SK-N-SH (cell line): ENCODE data around the gene PPIH. TPM values are rescaled to one million over a fixed set of nuclear protein-coding genes. Genes with fewer than 3 reads are reported as not detected.

ENCODE experiments used
- CTCF ChIA-PET: fragments of 300-600, 350-600 bp; formaldehyde crosslinking; extraction: SDS; loops from one replicate; lab custom pipeline; 2021; lab: Yijun Ruan, JAX
- POLR2A ChIA-PET: fragments of 350-600 bp; sonication (Branson Sonifier 250); formaldehyde crosslinking; extraction: SDS; loops from one replicate; lab custom pipeline; 2020; ENCODE audit warnings: antibody characterized with exemption, inconsistent platforms; lab: Yijun Ruan, JAX
- DNase-seq: peaks from one replicate; pipeline ENCODE4 v3.0.0; 2012
- H2AFZ ChIP-seq: fragments of 200-600 bp; sonication (generic); 2 replicates; pipeline ENCODE4 v1.8.1; 2016; ENCODE audit warnings: antibody characterized with exemption, mild to moderate bottlenecking, low read depth
- H3F3A ChIP-seq: fragments of 200-600 bp; sonication (generic); replicated peaks from 2 replicates; pipeline ENCODE3; 2016; ENCODE audit warnings: antibody characterized with exemption, mild to moderate bottlenecking; ENCODE audit not compliant: insufficient read depth
- H3K27ac ChIP-seq, 2 experiments: fragments of 200-500 bp in 1 of 2; fragments of 200-600 bp in 1 of 2; sonication (Bioruptor generic) in 1 of 2; sonication (generic), shearing (Covaris generic) in 1 of 2; 2 replicates each; pipeline versions ENCODE4 v1.5.1 to v1.6.1; 2014 to 2016; ENCODE audit warnings: low read depth in 2 of 2, inconsistent platforms in 1 of 2, low read length in 1 of 2, mild to moderate bottlenecking in 1 of 2, mixed read lengths in 1 of 2
- H3K27me3 ChIP-seq: fragments of 200-600 bp; sonication (generic), shearing (Covaris generic); 2 replicates; pipeline ENCODE4 v1.6.1; 2016; ENCODE audit warnings: mixed run types; ENCODE audit not compliant: insufficient read depth
- H3K36me3 ChIP-seq, 2 experiments: fragments of 200-500 bp in 1 of 2; fragments of 200-600 bp in 1 of 2; sonication (Bioruptor generic) in 1 of 2; sonication (generic) in 1 of 2; replicated peaks in 1 of 2; 2 replicates each; pipeline versions ENCODE3 to v1.5.1; 2014 to 2016; ENCODE audit warnings: low read length in 1 of 2, mild to moderate bottlenecking in 1 of 2; ENCODE audit not compliant: insufficient read depth in 2 of 2, control insufficient read depth in 1 of 2
- H3K4me1 ChIP-seq, 2 experiments: fragments of 200-500 bp in 1 of 2; fragments of 200-600 bp in 1 of 2; sonication (Bioruptor generic) in 1 of 2; sonication (generic), shearing (Covaris generic) in 1 of 2; 2 replicates each; pipeline versions ENCODE4 v1.5.1 to v1.6.1; 2014 to 2016; ENCODE audit warnings: low read depth in 1 of 2, low read length in 1 of 2, mixed run types in 1 of 2; ENCODE audit not compliant: insufficient read depth in 2 of 2, control insufficient read depth in 1 of 2
- H3K4me2 ChIP-seq: fragments of 200-600 bp; sonication (generic), shearing (Covaris generic); 2 replicates; pipeline ENCODE4 v1.6.1; 2017; ENCODE audit warnings: mixed run types
- H3K4me3 ChIP-seq, 2 experiments: fragments of 200-500 bp in 1 of 2; fragments of 200-600 bp in 1 of 2; sonication (Bioruptor generic) in 1 of 2; sonication (generic), shearing (Covaris generic) in 1 of 2; 2 replicates each; pipeline versions ENCODE4 v1.5.1 to v1.8.1; 2014 to 2016; ENCODE audit warnings: low read depth in 2 of 2, inconsistent platforms in 1 of 2, low read length in 1 of 2, mild to moderate bottlenecking in 1 of 2, mixed read lengths in 1 of 2, moderate library complexity in 1 of 2
- H3K79me2 ChIP-seq: fragments of 200-600 bp; sonication (generic); 2 replicates; pipeline ENCODE4 v1.8.1; 2017; ENCODE audit warnings: mild to moderate bottlenecking; ENCODE audit not compliant: insufficient read depth
- H3K9ac ChIP-seq: fragments of 200-600 bp; sonication (generic); 2 replicates; pipeline ENCODE4 v1.6.1; 2017; ENCODE audit warnings: mixed run types
- H3K9me2 ChIP-seq: fragments of 200-600 bp; sonication (generic); 2 replicates; pipeline ENCODE4 v1.6.1; 2017; ENCODE audit warnings: mixed run types
- H3K9me3 ChIP-seq: fragments of 200-600 bp; sonication (generic); 2 replicates; pipeline ENCODE4 v1.6.1; 2017; ENCODE audit warnings: mixed run types, mild to moderate bottlenecking, moderate library complexity
- H4K20me1 ChIP-seq: fragments of 200-600 bp; sonication (generic); 2 replicates; pipeline ENCODE4 v1.6.1; 2017; ENCODE audit warnings: mild to moderate bottlenecking, mixed run types; ENCODE audit not compliant: insufficient read depth
- EP300 ChIP-seq, 2 experiments: IDR thresholded peaks; 2 replicates each; pipeline versions ENCODE4 v1.4.0 to v1.6.1; 2012; ENCODE audit warnings: borderline replicate concordance in 1 of 2, low read depth in 1 of 2, low read length in 1 of 2
- FOSL2 ChIP-seq: IDR thresholded peaks from 2 replicates; pipeline ENCODE4 v1.4.0; 2012; ENCODE audit warnings: low read depth, mild to moderate bottlenecking, moderate library complexity, borderline replicate concordance
- FOXJ3 ChIP-seq: sonication (generic); formaldehyde crosslinking; IDR thresholded peaks from 2 replicates; pipeline ENCODE4 v1.5.1; 2020; ENCODE audit warnings: mild to moderate bottlenecking, missing genetic modification reagents
- GABPA ChIP-seq: IDR thresholded peaks from 2 replicates; pipeline ENCODE4 v1.4.0; 2012; ENCODE audit warnings: low read depth, mild to moderate bottlenecking
- JUND ChIP-seq: IDR thresholded peaks from 2 replicates; pipeline ENCODE4 v1.4.0; 2012
- MXI1 ChIP-seq: IDR thresholded peaks from 2 replicates; pipeline ENCODE4 v1.6.1; 2012; ENCODE audit warnings: mild to moderate bottlenecking, low read depth, low read length, improper control_type of control experiment
- NRF1 ChIP-seq: IDR thresholded peaks from 2 replicates; pipeline ENCODE4 v1.6.1; 2012; ENCODE audit warnings: low read depth, mild to moderate bottlenecking, low read length
- POLR2AphosphoS5 ChIP-seq: IDR thresholded peaks from 2 replicates; pipeline ENCODE4 v1.6.1; 2012; ENCODE audit warnings: low read depth, low read length
- RAD21 ChIP-seq: IDR thresholded peaks from 2 replicates; pipeline ENCODE4 v1.6.1; 2012; ENCODE audit warnings: mild to moderate bottlenecking, low read length
- RFX5 ChIP-seq: IDR thresholded peaks from 2 replicates; pipeline ENCODE4 v1.6.1; 2012; ENCODE audit warnings: mild to moderate bottlenecking, improper control_type of control experiment, low read length
- SMC3 ChIP-seq: IDR thresholded peaks from 2 replicates; pipeline ENCODE4 v1.6.1; 2012; ENCODE audit warnings: low read depth, low read length, improper control_type of control experiment
- YY1 ChIP-seq: IDR thresholded peaks from 2 replicates; pipeline ENCODE4 v1.4.0; 2012; ENCODE audit warnings: low read depth, mild to moderate bottlenecking
- WGBS: methylation state at CpG from one replicate; pipeline ENCODE4 v1.1.6; 2017; ENCODE audit warnings: low lambda C conversion rate; 5-methylcytosine and 5-hydroxymethylcytosine counted together
- polyA plus RNA-seq, 3 experiments: library from polyadenylated mRNA; depleted of rRNA; stranded (reverse); fragments of >200 nt; gene quantifications; 2 replicates each; pipeline ENCODE4 v1.2.3, GENCODE V29; 2012
- TF ChIP-seq, protein P1 (sequence below): IDR thresholded peaks from 2 replicates; pipeline ENCODE4; 2012
- TF ChIP-seq, protein P2 (sequence below): IDR thresholded peaks from 2 replicates; pipeline ENCODE4 v1.4.0; 2012; ENCODE audit warnings: low read depth, borderline replicate concordance
- TF ChIP-seq, protein P3 (sequence below): IDR thresholded peaks from 2 replicates; pipeline ENCODE4 v1.4.0; 2012; ENCODE audit warnings: low read depth
- TF ChIP-seq, protein P4 (sequence below): IDR thresholded peaks from 2 replicates; pipeline ENCODE4 v1.4.0; 2012; ENCODE audit warnings: low read depth, borderline replicate concordance
- TF ChIP-seq, protein P5 (sequence below): fragments of 200-600 bp; sonication (generic); IDR thresholded peaks from 2 replicates; pipeline ENCODE4 v1.6.1; 2017; ENCODE audit warnings: antibody characterized with exemption, mild to moderate bottlenecking, moderate library complexity

Gene PPIH
- polyA plus RNA-seq, 1 of the 3 experiments (the other 2 are of a cell fraction), result 89.1 TPM

DNA sequence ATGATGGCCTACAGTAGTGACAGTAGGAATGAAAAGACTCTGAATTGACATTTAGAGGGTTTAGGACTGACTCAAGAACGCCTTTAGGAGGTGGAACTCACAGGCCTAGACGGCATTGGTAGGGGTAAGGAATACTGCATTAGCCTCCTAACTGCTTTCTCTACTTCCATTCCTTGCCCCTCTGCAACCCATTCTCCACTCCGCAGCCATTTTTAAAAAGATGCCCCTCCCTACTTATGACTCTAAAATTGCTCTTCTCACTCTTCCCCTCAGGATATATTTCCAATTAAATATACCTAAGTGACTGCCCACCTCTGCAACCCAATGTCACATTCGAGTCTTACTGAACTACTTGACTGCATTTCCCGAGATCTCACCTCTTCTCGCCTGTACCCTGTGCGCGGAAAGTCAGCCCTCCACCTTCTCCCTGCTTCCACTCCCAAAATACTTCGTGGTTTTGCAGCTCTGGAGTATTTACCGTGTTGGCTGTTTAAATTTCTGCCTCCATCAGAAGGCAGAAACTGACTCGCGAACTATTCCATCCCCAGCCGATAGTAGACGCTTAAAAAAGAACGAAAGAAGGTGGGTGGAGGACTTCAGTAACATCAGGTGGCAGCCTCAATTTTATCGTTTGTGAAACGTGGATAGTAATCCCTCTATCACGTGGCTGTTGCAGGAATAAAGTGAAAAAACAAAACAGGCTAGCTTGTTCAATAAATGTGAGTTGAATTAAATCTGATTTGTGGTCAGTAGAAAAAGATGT is 22.9 kb downstream of the PPIH start:
- H3F3A ChIP-seq, result no peaks in the 10 kb centered on the region
- peak overlapping the region; percentile 77 for H3K4me2 ChIP-seq
- peaks cover 43% of the 10 kb centered on the region for H3K79me2 ChIP-seq
- peak overlapping the region; percentile 82 to 97; a peak in 3 of 4 replicates for H3K27ac ChIP-seq
- peaks cover 10 to 22% of the 10 kb centered on the region in 2 experiments; a peak in 3 of 4 replicates for H3K4me1 ChIP-seq
- TF ChIP-seq, protein P1, sequence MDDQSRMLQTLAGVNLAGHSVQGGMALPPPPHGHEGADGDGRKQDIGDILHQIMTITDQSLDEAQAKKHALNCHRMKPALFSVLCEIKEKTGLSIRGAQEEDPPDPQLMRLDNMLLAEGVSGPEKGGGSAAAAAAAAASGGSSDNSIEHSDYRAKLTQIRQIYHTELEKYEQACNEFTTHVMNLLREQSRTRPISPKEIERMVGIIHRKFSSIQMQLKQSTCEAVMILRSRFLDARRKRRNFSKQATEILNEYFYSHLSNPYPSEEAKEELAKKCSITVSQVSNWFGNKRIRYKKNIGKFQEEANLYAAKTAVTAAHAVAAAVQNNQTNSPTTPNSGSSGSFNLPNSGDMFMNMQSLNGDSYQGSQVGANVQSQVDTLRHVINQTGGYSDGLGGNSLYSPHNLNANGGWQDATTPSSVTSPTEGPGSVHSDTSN, result no peak
- TF ChIP-seq RAD21, result no peak
- TF ChIP-seq POLR2AphosphoS5, result no peak; the same call in 1 of the 2 replicates
- TF ChIP-seq YY1, result peak; percentile 74; the same call in 1 of the 2 replicates
- TF ChIP-seq, protein P2, sequence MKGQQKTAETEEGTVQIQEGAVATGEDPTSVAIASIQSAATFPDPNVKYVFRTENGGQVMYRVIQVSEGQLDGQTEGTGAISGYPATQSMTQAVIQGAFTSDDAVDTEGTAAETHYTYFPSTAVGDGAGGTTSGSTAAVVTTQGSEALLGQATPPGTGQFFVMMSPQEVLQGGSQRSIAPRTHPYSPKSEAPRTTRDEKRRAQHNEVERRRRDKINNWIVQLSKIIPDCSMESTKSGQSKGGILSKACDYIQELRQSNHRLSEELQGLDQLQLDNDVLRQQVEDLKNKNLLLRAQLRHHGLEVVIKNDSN, result peak; percentile 44; the same call in 1 of the 2 replicates
- no peak for TF ChIP-seq RFX5
- TF ChIP-seq MXI1, result peak; percentile 68; the same call in 1 of the 2 replicates
- no peak for TF ChIP-seq GABPA
- TF ChIP-seq, protein P3, sequence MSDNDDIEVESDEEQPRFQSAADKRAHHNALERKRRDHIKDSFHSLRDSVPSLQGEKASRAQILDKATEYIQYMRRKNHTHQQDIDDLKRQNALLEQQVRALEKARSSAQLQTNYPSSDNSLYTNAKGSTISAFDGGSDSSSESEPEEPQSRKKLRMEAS, result peak; percentile 67; the same call in 1 of the 2 replicates
- peak overlapping the region; percentile 79 for H3K9ac ChIP-seq
- peak overlapping the region; percentile 71 to 92 for H3K4me3 ChIP-seq
- ChIA-PET CTCF (interaction anchor here (0.8 to 1.5 kb wide), 2 partner anchors 20 to 131 kb away, joined by 3 read pairs; no protein-coding TSS in a partner anchor), POLR2A (interaction anchor here (0.7 to 1.7 kb wide), 6 partner anchors 10 to 342 kb away, joined by 3 to 14 read pairs (median 5); partner anchors contain the start of gene PPIH)
- H2AFZ ChIP-seq, result peak overlapping the region; percentile 86
- H3K9me2 ChIP-seq, result no peaks in the 10 kb centered on the region
- DNase-seq, result peak; percentile 35
- H4K20me1 ChIP-seq, result peaks cover 31% of the 10 kb centered on the region
- no peaks in the 10 kb centered on the region for H3K9me3 ChIP-seq
- no peaks in the 10 kb centered on the region for H3K27me3 ChIP-seq
- 10% methylated on average over 18 of the region's 18 CpGs for WGBS
- H3K36me3 ChIP-seq, result peaks cover 17 to 26% of the 10 kb centered on the region in 2 experiments

DNA sequence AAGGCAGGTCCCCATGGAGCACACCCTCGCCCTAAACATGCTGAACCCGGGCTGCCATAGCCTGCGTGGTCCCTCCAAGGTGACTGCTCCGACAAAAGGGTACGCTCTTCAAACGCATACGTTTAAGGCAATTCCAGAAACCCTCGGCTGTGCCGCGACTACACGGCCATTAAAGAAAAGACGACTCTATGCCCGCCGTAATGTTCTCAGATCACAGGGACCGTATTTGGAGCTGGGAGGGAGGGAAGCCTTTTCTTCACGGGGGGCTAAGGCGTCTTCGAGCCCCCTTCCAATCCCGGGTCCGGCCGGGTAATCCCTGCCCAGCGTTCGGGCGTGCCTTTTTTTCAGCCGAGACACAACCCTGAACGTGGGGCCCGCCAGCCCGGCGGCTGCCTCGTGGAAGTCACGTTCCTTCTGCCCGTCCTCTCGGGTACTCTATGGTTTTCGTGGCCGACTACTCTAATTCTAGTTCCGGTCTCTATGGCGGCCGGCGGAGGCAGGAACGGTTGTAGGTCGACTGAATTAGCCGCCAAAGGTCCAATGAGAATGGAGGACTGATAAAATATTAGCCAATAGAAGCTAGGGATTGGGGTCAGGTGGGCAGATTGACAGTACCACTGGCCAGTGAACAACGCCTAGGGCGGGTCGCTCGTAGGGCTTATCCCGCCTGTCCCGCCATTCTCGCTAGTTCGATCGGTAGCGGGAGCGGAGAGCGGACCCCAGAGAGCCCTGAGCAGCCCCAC is 23.7 kb downstream of the PPIH start, which contains the start of gene YBX1:
YBX1 (plus strand) TSS at position 678 of the 743 bp plus-strand sequence. CDS start 148 bp downstream, outside the sequence.
- H3K9me3 ChIP-seq, result no peaks in the 10 kb centered on the region
- H3K9me2 ChIP-seq, result no peaks in the 10 kb centered on the region
- H4K20me1 ChIP-seq, result peaks cover 39% of the 10 kb centered on the region
- H2AFZ ChIP-seq, result peak within 1 kb of the TSS; percentile 86
- H3K27ac ChIP-seq, result peak within 1 kb of the TSS; percentile 82 to 97
- H3F3A ChIP-seq, result no peaks in the 10 kb centered on the region
- 2% methylated on average over 41 of the region's 54 CpGs for WGBS
- peak; percentile 97 for DNase-seq
- H3K4me2 ChIP-seq, result peak within 1 kb of the TSS; percentile 88
- H3K9ac ChIP-seq, result peak within 1 kb of the TSS; percentile 82
- peaks cover 10 to 27% of the 10 kb centered on the region in 2 experiments; a peak in 3 of 4 replicates for H3K4me1 ChIP-seq
- ChIA-PET CTCF (interaction anchor here (0.8 to 1.9 kb wide), 4 partner anchors 21 to 130 kb away, joined by 3 to 12 read pairs (median 4); no protein-coding TSS in a partner anchor), POLR2A (interaction anchor here (0.5 to 2.4 kb wide), 13 partner anchors 8 to 261 kb away, joined by 3 to 14 read pairs (median 4); partner anchors contain the start of genes C1orf50, CCDC30, P3H1 and PPIH)
- H3K4me3 ChIP-seq, result peak within 1 kb of the TSS; percentile 71 to 92
- peaks cover 52% of the 10 kb centered on the region for H3K79me2 ChIP-seq
- peaks cover 21 to 34% of the 10 kb centered on the region in 2 experiments for H3K36me3 ChIP-seq
- no peaks in the 10 kb centered on the region for H3K27me3 ChIP-seq
- TF ChIP-seq, protein P4, sequence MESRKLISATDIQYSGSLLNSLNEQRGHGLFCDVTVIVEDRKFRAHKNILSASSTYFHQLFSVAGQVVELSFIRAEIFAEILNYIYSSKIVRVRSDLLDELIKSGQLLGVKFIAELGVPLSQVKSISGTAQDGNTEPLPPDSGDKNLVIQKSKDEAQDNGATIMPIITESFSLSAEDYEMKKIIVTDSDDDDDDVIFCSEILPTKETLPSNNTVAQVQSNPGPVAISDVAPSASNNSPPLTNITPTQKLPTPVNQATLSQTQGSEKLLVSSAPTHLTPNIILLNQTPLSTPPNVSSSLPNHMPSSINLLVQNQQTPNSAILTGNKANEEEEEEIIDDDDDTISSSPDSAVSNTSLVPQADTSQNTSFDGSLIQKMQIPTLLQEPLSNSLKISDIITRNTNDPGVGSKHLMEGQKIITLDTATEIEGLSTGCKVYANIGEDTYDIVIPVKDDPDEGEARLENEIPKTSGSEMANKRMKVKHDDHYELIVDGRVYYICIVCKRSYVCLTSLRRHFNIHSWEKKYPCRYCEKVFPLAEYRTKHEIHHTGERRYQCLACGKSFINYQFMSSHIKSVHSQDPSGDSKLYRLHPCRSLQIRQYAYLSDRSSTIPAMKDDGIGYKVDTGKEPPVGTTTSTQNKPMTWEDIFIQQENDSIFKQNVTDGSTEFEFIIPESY, result no peak
- TF ChIP-seq, protein P2, result peak; percentile 97
- TF ChIP-seq, protein P5, sequence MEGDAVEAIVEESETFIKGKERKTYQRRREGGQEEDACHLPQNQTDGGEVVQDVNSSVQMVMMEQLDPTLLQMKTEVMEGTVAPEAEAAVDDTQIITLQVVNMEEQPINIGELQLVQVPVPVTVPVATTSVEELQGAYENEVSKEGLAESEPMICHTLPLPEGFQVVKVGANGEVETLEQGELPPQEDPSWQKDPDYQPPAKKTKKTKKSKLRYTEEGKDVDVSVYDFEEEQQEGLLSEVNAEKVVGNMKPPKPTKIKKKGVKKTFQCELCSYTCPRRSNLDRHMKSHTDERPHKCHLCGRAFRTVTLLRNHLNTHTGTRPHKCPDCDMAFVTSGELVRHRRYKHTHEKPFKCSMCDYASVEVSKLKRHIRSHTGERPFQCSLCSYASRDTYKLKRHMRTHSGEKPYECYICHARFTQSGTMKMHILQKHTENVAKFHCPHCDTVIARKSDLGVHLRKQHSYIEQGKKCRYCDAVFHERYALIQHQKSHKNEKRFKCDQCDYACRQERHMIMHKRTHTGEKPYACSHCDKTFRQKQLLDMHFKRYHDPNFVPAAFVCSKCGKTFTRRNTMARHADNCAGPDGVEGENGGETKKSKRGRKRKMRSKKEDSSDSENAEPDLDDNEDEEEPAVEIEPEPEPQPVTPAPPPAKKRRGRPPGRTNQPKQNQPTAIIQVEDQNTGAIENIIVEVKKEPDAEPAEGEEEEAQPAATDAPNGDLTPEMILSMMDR, result no peak
- TF ChIP-seq SMC3 (no peak), RAD21 (no peak), EP300 (IDR thresholded peaks at IDR 0.05; ENCODE audit: borderline replicate concordance in 1 of 2, low read depth in 1 of 2, low read length in 1 of 2) (no peak), FOXJ3 (no peak), NRF1 (no peak), JUND (no peak), FOSL2 (no peak)
